ENCODE measurements around the gene SUN2.

The SUN2 gene

DNA sequence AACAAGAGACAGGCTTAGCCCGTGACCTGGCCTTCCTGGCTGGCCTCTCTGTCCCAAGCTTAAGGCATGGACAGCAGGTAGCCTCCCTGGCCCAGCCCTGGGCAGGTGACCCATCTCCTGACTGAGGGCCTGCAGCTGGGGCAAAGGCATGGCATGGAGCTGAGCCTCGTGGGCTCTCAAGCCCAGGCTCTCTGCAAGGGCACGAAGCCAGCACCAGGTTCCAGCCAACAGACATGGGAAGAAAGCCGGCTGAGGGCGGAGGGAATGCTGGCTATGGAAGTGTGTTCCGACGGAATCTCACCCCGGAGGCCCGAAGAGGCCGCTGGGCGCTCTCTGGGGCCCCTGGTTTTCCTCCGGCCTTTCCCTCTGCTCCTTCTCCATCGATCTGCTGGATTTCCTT, 25.2 kb upstream of the SUN2 start:
- in situ Hi-C loops (cut with MboI; ENCODE audit: low sequenced_read_pairs) = no loop called here

DNA sequence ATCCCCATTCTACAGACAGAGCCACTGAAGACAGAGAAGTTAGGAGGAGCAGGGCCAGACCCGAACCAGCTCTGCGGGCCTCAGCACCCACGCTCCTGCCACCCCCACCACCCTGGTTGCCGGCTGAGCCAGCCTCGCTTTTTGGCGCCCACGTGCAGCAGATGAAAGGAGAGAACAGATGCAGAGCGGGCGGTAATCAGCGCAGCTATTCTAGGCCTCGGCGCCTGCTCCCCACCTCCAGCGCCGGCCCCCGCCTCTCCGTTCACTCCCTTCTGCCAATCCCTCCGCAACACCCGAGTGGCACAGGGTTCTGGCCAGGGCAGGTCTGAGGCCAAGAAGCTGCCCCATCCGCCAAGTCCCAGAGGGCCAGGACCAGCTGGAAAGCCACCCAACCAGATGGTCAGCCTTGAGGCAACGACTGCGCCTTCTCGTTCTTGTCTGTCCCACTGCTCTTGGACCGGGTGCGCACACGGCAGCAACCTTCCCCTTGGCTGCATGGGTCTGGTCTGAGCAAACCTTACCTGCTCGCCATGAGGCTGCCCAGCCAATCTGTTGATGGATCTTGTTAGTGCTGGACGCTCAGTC, 21.4 kb upstream of the SUN2 start:
- in situ Hi-C loops (cut with MboI; ENCODE audit: low sequenced_read_pairs) = no loop called here

DNA sequence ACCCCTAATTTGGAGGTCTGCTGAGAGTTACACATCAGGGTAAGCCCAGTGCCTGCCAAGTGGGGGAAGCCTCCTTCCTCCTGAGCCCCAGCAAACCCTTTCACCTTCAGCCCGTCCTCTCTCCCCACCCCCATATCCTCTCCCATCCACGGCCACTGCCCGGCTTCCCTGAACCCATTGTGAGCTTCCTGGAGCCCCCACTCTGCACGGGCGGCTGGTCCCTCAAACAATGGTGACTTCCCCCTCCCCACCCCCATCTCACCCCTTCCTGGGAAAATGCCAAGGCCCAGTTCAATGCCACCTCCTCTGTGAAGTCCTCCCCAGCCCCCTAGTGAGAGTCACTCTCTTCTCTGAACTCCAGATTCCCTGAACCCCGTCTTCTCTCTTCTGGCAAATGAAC, 20.3 kb upstream of the SUN2 start:
- in situ Hi-C loops (cut with MboI; ENCODE audit: low sequenced_read_pairs) = no loop called here

DNA sequence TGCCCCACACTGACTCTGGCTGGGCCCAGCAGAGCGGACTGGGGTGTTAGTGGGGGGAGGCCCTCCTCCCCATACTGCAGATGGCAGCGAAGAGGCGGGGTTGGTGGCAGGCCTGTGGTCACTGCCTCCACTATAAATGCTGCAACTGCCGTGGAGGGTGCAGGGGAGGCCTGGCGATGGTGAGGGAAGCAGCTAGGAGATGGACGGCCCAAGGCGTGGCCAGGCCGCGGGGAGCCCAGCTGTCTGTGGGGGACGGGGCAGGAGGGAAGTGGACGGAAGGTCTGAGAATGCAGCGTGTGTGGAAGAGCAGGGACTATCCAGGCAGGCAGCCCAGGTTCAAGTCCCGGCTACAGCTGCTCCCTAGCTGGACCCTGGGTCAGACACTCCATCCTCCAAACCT, 19.9 kb upstream of the SUN2 start:
- in situ Hi-C loops (cut with MboI; ENCODE audit: low sequenced_read_pairs) = no loop called here

DNA sequence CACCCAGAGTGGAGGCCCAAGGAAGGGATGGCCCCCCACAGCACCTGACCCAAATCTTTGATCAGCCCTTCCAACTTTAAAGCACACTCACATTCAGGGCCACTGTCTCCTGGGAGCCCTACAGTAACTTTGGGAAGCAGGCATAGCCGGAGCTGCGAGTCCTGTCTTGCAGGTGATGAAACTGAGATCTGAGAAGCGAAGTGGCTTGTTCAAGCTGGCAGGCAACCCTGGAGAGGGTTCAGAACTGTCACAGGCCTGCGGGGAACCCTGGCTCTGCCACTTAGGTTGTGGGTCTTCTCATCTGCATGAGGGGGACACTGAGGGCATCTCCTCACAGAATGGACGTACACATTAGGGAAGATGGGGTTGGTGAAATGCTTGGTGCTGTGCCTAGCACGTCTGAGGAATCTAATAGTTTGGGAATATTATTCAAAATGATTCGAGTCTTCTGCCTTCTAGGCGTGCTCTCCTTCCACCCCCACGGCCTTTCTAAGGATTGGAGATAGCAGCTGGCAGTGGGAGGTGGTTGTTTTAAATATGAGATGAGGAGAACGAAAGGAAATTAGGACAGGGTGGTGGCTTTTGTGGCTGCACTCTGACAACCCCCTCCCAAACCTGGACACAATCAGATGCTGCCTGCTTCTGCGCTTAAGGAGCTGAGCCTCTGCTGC, 18.8 kb upstream of the SUN2 start:
- in situ Hi-C loops (cut with MboI; ENCODE audit: low sequenced_read_pairs) = no loop called here

DNA sequence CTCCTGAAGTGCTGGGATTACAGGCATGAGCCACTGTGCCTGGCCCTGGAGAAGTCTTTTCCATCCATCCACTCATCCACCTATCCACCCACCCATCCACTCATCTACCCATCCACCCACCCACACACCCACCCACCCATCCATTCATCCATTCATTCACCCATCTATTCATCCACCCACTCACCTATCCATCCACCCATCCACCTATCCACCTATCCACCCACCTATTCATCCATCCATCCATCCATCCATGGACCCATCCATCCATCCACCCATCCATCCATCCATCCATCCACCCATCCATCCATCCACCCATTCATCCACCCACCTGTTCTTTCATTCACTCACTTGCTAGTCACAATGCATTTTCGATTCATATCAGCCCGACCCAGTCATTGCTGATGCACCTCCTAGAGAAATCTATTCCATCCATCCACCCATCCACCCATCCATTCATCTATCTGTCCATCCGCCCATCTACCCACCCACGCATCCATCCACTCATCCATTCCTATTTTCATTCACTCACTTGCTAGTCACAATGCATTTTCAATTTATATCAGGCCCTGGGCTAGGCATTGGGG, 17.7 kb upstream of the SUN2 start:
- in situ Hi-C loops (cut with MboI; ENCODE audit: low sequenced_read_pairs) = no loop called here

DNA sequence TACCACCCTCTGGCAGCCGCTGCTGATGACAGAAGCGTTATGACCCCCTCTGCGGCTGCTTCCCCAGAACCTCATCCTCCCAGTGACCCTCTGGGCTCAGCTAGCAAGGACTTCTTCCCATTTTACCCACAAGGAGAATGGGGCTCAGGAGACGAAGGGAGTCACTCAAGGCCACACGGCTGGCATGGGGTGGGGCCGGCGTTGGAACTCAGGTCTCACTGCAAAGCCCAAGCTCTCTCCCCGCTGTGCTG, 16.8 kb upstream of the SUN2 start:
- in situ Hi-C loops (cut with MboI; ENCODE audit: low sequenced_read_pairs) = no loop called here

DNA sequence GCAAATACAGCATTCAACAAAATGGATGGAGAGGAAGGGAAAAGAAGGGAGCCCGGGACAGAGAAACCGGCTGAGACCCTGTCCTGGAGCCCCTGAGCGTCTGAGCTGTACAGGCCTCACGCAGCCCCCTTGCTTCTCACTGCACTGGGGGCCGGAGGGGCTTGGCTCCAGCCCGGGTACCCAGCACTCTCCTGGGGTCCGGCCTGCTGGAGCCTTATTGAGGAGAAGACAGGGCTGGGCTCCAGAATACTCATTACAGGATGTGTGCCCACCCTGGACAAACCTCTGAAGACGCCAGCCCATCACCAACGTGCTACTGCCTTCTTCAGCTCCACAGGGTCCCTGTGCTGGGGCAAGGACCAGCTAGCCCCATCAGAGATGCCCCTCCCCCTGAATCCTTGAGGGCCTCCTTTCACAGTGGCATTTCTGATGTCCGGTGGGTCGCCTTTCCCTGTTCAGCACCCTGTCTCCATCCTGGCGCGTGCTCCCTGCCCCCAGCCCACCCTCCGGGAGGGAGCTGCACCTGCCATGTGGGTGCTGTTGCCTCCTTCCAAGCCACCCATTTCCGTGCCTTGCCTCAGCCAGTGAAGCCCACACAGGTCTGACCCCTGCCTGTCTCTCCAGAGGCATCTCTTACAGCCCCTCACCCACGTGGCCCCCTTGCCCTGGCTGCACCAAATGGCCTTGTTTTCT, 14.6 kb upstream of the SUN2 start:
- in situ Hi-C loops (cut with MboI; ENCODE audit: low sequenced_read_pairs) = no loop called here

DNA sequence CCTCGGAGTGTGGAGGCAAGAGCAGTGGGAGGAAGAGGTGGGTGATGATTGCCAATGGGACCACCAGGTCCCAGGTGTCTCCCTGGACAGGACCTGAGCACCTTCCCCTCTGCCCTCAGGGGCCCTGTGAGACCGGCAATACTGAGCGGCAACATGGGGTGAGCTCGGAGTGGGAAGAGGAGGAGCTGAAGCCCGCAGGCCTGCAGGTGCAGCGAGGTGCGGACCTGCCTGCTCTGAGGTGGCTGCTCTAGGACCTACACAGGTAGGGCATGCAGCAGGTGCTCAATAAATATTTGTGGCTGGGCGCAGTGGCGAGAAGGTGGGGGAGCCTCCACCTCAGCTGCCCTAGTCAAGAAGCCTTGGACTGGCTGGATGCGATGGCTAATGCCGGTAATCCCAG, 12.2 kb upstream of the SUN2 start:
- in situ Hi-C loops (cut with MboI; ENCODE audit: low sequenced_read_pairs) = no loop called here

DNA sequence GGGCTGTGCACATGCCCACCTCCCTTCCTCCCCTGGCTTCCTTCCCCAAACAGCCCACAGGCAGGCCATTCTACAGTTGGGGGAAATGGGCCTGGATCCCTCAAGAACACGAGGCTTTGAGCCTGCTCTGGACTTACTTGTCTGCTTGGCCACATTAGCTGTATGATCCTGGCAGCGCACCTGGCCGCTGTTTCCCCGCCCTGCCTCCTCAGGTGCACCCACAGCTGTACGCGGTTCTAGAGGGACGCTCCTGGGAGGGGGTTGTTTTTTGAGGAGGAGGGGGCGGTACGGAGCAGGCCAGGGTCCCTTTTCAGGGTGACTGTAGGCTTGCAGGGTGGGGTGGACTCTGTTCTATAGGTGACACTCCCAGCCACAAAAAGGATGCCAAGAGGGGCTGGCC, 11.5 kb upstream of the SUN2 start:
- in situ Hi-C loops (cut with MboI; ENCODE audit: low sequenced_read_pairs) = no loop called here

DNA sequence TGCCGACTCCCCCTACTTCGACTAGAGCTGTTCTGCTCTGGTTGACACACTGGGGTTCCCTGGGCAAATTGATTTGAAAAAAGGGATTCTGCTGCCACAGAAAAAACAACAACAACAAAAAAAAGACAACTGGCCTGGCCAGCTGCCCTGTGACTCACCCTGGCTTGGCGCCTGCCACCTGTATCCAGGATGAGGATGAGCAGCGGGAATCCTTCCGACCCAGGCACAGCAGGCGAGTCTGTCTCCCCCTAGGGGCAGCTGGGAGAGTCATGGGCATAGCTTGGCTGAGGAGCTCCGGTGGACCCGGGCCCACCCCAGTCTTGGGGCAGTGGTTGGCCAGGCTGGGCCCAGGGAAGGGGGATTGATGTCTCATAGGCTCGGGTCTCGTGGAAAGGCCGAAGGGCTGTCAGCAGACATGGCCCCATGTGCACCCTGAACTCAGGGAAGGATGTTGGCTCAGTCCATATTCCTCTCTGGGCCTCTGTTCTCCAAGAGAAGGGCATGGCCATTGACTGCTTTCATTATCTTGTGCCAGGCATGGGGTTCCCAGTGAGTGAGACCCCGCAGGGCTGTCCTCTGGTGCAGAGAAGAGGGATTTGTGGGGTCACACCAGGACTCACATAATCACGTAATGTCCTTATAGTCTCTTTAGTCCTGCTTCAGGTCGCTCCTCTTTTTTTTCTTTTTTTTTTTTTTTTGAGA, 10.4 kb upstream of the SUN2 start:
- in situ Hi-C loops (cut with MboI; ENCODE audit: low sequenced_read_pairs) = no loop called here

DNA sequence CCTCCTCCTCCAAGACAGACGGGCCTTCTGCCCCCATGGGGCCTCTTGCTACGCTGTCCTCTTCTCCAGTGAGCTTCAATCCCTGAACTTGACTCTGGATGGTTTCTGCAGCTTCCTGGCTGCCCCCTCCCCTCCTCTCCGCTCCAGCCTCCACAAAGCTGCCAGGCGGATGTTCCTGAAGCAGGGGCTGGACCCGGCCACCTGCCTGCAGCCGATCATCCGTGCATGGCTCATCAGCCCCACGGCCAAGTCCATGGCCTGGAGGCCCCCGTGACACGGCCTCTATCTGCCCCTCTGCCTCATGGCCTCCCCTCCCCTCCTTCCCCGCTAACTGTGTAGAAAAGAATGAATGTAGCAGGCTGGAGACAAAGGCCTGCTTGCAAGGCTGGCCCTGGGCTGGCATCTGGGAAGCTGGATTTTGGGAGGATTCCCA, 6.8 kb upstream of the SUN2 start:
- in situ Hi-C loops (cut with MboI; ENCODE audit: low sequenced_read_pairs) = no loop called here

DNA sequence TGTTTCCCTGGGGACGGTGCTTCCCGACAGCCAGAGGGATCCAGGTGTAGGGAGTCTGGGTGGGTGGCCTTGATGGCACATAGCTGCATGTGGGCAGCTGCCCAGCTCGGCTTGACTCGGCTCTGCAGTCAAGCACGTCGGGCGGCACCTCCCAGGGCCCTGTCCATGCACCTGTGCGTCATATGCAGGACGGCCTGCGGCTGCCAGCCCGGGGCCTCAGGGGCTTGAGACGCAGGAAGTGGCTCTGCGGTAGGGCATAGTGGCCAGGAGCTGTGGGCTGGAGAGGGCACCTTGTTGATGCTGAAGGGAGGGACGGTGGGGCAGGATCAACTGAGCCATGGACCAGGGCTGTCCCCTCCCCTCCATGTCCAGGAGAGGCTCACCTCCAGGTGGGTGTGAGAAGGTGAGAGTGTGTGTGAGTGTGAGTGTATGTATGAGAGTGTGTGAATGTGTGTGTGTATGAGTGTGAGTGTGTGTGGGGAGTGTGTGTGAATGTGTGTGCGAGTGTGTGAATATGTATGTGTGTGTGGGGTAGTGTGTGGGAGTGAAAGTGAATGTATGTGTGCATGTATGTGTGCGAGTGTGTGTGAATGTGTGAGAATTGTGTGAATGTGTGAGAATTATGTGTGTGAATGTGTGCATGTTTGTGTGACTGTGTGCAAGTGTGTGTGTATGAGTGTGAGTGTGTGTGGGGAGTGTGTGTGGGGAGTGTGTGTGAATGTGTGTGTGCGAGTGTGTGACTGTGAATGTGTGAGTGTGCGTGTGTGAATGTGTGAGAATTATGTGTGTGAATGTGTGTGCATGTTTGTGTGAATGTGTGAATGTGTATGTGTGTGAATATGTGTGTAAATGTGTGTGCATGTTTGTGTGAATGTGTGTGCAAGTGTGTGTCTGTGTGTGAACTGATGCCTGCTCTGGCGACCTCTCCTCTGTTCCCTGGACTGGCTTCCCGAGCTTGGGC, 5.7 kb upstream of the SUN2 start:
- in situ Hi-C loops (cut with MboI; ENCODE audit: low sequenced_read_pairs) = no loop called here

DNA sequence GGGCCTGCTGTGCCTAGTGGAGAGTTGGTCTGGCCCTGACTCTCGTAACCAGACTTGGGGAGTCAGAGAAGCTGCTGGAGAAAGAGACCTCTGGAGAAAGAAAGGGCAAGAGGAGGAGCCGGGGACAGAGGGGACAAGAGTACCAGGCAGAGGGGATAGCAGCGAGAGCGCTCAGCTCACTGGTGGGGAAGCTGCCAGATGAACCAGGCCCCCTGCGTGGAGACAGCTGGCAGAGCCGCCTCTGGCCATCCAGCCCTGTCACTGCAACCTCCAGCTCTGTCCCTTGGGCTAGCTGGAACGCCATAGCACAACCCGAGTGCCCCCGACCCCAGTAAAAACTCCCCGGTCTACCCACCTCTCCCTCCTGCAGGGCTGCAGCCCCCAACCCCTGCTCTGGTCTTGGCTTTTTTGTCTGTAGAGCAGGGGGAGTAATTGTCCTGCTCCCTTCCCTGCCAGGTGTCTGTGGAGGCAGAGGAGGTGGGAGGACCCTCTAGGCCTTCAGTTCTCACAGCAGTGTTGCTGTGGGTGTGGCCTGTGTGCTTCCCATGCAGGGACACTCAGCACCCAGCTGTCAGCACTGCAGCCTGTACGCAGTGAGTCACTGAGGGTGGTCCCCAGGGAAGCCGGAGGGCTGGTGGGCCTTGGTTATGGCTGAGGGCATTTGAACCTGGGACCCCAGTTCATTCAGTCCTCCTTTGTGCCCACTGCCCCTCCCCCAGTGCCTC, 4.8 kb upstream of the SUN2 start:
- in situ Hi-C loops (cut with MboI; ENCODE audit: low sequenced_read_pairs) = no loop called here

DNA sequence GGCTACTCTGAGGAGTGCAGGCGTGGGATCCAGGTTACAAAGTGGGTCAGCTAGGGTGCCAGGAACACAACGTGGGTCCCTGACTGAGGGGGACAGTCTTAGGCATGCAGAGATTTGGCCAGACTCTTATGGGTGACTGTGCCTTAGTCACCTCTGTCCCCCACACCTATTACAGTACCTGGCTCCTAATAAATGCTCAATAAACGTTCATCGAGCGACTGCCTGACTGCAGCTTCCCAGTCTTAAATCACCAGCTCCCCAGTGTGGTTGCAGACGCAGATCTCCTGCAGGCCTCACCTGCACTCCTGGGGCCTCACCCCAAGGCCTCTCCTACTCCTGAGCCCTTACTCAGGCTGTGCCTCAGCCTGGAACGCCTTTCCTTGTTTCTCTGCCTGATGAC, 3.2 kb upstream of the SUN2 start:
- in situ Hi-C loops (cut with MboI; ENCODE audit: low sequenced_read_pairs) = no loop called here

DNA sequence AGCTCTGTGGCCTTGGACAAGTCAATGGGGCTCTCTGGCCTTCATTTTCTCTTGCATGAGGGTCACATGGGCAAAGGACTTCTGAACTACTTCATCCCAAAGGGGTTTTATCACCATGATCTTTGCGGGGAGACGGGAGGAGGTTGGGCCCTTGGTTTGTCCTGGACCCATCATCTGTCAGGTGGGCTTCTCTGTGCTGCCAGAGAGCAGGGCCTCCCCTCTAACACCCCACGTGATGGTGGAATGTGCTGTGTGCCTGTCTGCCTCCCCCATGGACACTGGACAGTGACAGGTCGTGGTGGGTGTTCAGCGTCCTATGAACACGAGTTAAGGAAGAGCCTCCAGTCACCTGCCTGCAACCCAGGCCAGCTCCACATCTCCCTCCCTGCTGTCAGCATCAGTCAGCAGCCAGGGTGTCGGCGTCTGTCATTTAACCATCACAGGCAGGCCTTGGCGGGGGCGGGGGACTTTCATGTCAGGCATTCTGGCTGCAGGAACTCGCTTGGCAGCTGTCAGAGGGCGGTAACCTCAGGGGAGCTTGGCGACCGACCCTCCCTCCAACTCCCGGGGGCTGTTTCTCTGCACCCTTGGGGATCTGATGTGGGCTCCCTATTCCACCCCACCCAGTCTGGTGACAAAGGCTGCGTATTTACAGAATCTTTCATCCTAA, 2.6 kb upstream of the SUN2 start:
- in situ Hi-C loops (cut with MboI; ENCODE audit: low sequenced_read_pairs) = no loop called here

DNA sequence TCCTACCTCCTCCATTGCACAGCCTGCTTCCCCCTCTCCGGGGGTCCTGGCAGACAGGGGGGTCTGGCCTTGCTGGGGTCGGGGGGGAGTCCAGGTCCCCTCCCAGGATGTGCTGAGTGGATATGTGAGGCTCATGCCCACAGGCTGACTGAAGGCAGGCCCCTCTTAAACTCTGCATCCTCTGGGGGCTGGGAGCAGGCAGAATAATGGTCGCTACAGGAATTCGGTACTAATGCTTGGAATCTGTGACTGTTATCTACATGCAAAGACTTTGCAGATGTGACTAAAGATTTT, 1.6 kb upstream of the SUN2 start:
- in situ Hi-C loops (cut with MboI; ENCODE audit: low sequenced_read_pairs) = no loop called here

DNA sequence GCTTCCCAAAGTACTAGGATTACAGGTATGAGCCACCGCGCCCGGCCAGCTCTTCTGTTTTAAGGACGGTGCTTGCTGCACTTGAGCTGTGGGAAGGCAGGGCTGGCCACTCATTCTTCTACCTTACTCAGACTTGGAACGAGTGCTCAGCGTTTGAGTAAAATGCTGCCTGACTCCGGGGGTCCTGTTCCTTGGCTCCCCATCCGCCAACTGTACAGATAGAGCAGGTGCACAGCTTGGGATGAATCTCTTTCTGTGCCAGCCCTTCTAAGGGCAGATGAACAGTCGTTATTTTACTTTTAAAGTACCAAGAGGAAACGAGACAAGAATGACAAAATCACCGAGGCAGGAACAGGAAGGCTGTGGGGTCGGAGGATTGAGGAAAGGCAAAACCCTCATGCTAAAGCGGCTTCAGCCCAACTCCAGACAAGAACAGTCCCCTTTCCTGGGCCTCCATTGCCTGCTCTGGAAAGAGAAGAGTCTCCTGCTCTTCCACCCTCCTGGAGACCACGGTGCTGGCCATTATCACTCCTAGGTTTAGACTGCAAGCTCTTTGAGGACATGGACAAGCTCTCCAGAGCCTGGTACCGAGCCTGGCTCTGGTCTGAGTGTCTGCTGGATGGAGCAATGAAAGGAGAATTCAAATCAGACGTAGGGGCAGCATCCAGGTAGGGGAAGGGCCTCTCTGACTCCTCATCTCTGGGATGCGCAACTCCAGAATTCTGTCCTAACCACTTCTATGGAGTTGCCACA, 1.1 kb upstream of the SUN2 start:
- in situ Hi-C loops (cut with MboI; ENCODE audit: low sequenced_read_pairs) = no loop called here

Measured in HL-60/S4 treated with phorbol 12-myristate 13-acetate at 8.2 ng/mL for 4 days and 3 days (cell line).